ENCODE data around the gene B9D1.
"Not testable (repeated sequence)": the region's sequence is repeated elsewhere in the genome, so short reads cannot be mapped to it uniquely, and the experiment has no call there.

Gene B9D1

GRCh38 chr17:19357351-19357750, 5.2 kb downstream of the B9D1 start:
- DNase-seq = no peak

GRCh38 chr17:19354748-19355147, 7.8 kb downstream of the B9D1 start:
- no peak for DNase-seq

- not testable (repeated sequence) for DNase-seq
Measured at GRCh38 chr17:19353401-19353800, 9.1 kb downstream of the B9D1 start.

GRCh38 chr17:19348806-19349205, 13.7 kb downstream of the B9D1 start:
- DNase-seq = no peak

GRCh38 chr17:19348081-19348650, 14.4 kb downstream of the B9D1 start:
- no peak for DNase-seq

- no peak for DNase-seq
Measured at GRCh38 chr17:19347323-19348080, 15.0 kb downstream of the B9D1 start.

- DNase-seq = peak; percentile 71
Measured at GRCh38 chr17:19346351-19347255, 15.9 kb downstream of the B9D1 start.

- DNase-seq = no peak
Measured at GRCh38 chr17:19345486-19346350, 16.8 kb downstream of the B9D1 start.

GRCh38 chr17:19345067-19345460, 17.5 kb downstream of the B9D1 start:
- no peak for DNase-seq

- DNase-seq = no peak
Measured at GRCh38 chr17:19344311-19345066, 18.0 kb downstream of the B9D1 start.

- DNase-seq = no peak
Measured at GRCh38 chr17:19343671-19344151, 18.8 kb downstream of the B9D1 start.

GRCh38 chr17:19343256-19343630, 19.3 kb downstream of the B9D1 start:
- no peak for DNase-seq

- DNase-seq = no peak
Measured at GRCh38 chr17:19342611-19343255, 19.8 kb downstream of the B9D1 start.

GRCh38 chr17:19341641-19342610, 20.6 kb downstream of the B9D1 start:
- DNase-seq = no peak

GRCh38 chr17:19341211-19341631, 21.3 kb downstream of the B9D1 start:
- no peak for DNase-seq

GRCh38 chr17:19339341-19339815, 23.1 kb downstream of the B9D1 start:
- DNase-seq = no peak

GRCh38 chr17:19338031-19338990, 24.2 kb downstream of the B9D1 start:
- DNase-seq = no peak

GRCh38 chr17:19337712-19338023, 24.9 kb downstream of the B9D1 start:
- no peak for DNase-seq

All from NCI-H1436 treated with DMSO at 0.1 percent for 48 hours (cell line).